Stimulated activated CD4-positive, alpha-beta T cell treated with anti-CD3 and anti-CD28 coated beads, Interleukin-1b, Interleukin-23, amount 100 ng/mL, for 4 hours (primary cell): ENCODE data around the gene CA12.
A peak's percentile ranks its signal among the peaks of the same experiment; 100 is the strongest.

Source experiments
- DNase-seq, 2 donors: peaks; one replicate each; pipeline ENCODE4 v3.0.0-alpha.2; 2020; ENCODE audit warnings: low read depth in 2 of 2

CA12 gene

GRCh38 chr15:63374686-63375520, 6.7 kb downstream of the CA12 start:
- DNase-seq, result no peak

DNA sequence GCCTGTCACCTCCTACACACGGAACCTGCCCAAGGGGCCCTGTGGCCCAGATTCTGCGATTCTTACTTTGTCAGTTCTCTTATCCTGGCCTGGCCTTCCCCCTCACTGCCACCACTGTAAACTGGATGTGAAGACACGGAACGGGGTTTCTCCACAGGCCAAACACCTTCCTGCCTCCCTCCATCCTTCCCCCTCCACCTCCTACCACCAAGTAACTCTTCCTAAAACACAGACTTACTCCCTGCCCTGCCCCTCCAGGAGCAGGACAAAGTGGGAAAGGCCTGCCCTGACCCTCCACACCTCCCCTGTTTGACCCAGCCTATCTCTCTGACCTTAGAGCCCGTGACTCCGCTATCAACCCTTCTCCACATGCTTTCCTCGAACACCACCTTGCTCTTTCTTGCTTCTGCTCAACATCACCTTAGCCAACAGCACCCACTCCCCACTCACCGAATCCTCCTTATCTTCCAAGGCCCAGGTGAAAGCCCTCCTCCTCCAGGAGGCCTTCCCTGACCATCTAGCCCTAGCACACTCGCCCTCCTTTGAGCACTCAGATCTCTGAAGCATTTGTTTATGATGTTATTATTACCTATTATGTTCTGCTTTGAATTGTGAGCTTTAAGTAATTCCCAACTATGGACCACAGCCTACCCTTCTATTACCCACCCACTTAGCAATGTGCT, 7.6 kb downstream of the CA12 start:
- no peak for DNase-seq

DNA sequence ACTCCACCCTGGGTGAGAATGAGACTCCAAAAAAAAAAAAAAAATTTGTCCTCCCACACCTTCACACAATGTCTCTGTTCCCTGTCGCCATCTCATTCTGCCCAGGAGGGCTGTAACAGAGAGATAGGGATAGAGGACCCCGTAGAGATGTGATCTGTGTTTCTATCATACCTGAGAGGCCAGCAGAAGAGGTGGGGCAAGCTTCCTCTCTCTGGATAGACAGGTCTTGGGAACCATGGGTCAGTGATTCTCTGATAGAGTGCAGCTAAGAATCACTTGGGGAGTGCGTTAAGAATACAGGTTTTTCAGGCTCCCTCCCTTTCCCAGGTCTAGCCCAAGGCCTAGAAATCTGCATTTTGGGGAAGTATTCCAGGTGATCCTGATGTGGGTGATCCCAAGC, 8.3 kb downstream of the CA12 start:
- no peak for DNase-seq

- no peak for DNase-seq
Measured at GRCh38 chr15:63372753-63373152, 8.9 kb downstream of the CA12 start.

GRCh38 chr15:63372018-63372705, 9.5 kb downstream of the CA12 start:
- peak in 1 of 2 donors; percentile 5 for DNase-seq

DNA sequence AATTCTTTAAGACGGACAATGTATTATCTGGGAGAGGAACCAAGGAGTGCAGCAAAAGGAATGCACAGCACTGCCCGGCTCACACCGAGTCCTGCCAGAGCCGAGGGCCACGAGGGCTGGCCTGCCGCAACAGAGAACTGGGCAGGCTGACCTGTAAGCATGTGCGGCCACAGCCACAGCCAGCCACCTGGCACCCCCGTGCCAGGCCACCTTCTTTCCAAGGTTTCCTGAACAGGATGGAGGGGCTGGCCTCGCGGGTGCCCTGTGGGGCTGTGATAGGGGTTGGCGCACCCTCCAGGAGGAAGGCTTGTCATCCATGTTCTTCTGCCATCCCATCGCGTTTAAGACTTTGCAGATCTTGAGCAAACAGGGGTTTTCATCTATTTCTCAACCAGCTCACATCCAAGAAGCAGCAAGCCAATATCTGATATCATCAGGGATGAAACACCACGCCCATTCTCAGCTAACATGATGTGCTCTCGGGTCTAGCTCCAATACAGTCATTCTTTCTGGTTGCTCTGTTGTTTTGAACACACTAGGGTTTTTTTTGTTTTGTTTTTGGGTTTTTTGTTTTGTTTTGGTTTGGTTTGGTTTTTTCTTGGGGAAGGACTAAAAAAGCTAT, 10.2 kb downstream of the CA12 start:
- DNase-seq, result no peak

DNA sequence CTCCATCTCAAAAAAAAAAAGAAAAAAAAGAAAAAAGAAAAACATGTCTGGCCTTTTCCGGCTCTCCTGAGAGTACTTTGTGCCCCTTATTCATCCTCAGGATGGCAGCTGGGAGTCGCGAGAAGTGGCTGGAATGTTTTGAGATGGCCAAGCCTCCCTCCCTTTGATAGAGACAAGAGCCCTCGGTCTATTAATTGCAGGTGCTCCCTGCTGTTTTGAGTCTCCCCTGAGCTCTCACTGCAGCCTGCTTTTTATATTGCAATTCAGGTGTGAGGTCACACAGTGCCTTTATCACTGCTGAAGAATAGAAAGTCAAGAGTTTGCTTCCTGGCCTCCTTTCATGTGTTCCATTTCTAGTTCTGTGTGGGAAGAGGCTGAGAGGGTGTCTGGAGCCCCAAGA, 10.9 kb downstream of the CA12 start:
- no peak for DNase-seq

- no peak for DNase-seq
Measured at GRCh38 chr15:63369781-63370180, 11.9 kb downstream of the CA12 start.

- DNase-seq, result no peak
Measured at GRCh38 chr15:63369296-63369695, 12.3 kb downstream of the CA12 start.

DNA sequence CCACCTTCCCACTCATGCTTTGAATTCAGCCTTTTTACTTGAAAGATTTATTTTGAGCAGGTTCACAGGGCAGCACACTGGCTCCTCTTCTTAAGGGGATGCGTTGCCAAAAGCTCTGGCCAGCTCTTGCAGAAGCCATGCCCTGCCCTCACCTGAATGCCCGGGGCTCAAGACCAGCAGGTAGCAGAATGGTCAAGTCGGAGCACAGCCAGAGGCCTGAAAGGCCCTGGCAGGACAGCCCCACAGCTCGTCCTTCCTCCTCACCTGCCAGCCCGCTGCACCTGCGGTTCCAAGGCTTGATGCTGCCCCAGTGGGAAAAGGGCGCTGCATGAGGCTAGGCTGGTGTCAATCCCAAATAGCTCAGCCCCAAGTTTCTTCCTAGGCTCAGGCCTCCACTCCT, 13.1 kb downstream of the CA12 start:
- no peak for DNase-seq

DNA sequence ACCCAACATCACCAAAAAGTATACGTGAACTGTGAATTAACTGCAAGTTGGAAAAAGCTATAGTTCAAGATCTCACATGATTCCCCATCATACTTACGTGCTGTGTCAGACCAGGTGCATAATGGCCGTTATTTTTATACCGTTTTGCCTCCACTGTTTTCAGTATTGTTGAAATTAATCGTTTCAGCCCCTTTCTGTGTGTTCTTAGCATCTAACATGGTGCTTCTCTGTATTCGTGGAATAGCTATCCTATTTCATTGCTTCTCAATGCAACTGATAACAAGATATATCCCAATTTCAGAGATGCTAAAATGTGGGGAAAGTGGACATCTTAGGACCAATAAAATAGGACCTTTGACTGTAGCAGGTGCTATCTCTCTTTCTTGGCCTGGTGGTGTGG, 13.7 kb downstream of the CA12 start:
- no peak for DNase-seq

- no peak for DNase-seq
Measured at GRCh38 chr15:63367390-63367789, 14.3 kb downstream of the CA12 start.

DNA sequence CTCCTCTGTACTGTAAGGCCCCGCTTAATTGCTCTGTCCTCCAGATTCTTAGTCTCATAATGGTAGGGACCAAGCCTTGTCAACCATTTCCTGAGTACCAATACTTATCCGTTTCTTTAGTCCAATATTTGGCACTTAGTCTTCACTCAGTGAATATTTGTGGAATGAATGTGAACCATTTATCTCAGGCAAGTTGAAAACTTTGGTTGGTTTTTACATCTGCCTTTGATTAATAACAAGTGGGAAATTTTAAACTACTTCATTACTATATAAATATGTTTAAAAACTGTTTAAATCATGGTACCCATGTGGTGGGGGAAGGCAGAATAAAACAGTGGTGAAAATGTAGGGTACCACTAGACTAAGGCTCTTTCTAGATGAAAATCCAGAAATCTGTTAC, 15.2 kb downstream of the CA12 start:
- no peak for DNase-seq

DNA sequence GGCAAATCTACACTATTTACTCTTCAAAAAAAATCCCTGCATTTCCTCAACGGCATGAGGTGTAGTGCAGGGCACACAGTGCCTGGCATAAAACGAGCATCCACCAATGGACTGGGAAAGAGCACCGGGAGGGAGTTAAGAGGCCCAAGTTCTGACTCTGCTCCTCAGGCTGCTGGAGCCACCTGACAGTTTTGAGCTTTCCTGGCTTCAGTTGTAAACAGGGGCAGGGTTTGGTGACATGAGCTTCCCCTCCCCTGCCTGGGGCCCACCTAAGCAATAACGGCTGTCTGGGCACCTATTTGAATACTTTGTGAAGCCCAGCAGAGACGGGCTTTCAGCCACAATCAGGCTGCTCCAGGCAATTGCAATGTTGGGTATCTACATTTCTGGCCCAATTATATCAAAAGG, 16.4 kb downstream of the CA12 start:
- DNase-seq, result no peak

DNA sequence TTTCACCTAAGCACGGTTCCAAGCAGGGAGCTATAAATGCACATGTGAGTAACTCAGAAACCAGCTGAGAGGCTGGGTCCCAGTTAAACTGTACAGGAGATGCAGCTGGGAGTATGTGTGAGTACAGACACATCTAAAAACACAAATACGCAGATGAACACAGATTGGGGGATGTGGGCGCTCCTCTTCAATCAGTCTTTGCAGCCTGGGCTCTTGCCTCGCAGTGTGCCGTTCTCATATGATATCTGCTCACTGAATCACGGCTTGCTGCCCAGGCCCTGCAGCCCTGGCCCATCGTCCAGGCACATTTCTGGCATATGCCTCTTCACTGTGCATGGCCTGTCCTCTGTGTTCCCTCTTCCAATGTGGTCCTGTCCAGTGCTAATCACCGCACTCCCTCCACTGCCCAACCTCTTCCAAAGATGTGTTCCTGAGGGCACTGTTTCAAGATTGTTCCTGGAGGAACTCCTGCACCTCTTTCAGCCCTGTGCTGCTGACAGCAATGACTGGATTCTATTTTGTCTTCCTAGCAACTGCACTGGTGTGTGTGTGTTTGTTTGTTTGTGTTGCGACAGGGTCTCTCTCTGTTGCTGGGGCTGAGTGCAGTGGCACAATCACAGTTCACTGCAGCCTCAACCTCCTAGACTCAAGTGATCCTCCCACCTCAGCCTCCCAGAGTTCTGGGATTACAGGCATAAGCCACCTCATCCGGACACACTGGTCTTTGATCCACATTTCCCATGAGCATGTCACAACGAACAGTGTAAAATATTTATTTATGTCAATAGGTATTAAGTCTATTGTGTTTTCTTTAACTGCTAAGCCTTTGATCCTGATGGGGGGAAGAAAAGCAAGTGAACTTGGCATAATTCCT, 17.0 kb downstream of the CA12 start:
- no peak for DNase-seq

DNA sequence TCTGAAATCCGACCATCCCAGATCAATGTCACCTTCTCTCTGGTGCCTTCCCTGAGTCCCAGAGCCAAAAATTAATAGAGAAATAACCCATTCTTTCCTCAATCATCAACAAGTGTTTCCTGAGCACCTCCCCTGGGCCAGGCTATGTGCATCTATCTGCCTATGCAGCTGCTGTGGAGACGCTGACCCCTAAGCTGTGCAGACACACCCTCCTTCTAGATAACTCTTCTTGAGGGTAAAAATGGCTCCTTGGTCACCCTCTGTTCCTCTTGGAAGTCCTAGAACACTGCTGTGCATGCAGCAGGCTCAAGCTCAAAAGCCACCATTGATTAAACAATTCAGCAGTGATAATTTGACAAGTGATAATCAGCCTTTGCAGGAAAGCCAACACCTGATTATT, 18.4 kb downstream of the CA12 start:
- no peak for DNase-seq

DNA sequence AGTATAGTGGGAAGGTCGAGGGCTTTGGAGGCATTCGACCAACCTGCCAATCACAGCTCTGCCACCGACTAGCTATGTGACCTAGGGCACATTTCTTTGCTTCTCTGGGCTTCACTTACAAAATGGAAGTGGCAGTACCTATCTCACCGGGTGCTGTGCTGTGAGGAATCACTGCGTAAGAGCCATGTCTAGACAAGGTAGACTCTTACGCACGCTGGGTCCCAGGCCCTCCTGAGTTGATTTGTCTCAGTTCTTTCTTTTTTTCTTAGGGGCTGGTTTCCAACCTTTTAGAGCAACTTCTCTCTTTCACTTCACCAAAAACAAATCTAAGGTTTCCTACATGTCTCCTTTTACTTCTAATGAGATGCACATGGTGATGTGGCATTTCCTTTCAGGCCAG, 18.8 kb downstream of the CA12 start:
- no peak for DNase-seq

- no peak for DNase-seq
Measured at GRCh38 chr15:63362196-63362595, 19.4 kb downstream of the CA12 start.

DNA sequence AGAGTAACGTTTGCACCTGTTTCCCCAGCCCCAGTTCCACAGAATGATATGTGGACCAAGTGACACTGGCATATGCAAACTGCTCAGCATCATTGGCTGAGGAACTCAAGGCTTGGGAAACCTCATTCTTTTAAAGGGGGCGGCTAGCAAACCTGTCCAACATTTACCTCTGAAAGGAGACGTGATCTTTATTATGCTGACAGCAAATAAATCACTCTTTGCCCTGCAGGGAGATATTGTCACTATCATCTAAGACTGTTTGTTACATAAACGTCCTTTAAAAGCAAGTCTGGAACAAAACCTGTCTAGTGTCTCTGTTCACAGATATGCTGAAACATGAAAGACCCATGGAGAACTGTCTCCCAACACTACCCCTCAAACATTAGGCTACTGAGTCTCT, 21.5 kb downstream of the CA12 start:
- no peak for DNase-seq

DNA sequence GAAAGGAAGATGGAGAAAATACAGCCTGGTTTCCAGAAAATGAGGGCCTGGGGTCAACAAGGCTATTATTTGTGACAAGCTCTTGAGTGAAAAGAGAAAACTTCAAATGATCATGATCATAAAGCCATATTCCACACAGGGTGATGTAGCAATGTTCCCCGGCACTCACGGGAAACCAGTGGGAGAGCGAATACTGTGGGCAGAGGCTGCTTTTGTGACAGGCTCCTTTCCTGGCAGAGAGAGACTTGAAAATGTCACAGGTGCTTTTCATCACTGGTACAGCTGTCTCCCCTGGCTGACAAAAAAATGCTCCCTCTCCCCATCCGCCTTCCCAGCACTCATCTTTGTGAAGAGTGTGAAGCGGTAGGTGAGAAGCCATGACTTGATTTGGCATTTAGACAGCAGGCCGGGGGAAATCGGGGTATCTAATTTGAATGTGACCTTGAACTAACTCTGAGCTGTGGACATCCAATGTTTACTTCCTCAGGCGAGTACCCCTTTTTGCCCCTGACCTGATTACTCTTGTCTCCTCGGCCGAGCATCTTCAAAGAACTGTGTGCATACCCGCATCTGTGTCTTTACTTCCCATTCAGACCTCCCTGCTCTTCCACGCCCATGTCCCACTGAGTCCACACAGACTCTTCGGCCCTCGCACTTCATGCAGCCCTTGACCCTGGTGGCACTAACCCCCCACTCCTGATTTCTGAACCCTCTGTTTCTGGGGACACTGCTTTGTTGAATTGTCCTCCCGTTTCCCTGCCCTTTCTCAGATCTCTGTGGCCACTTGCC, 23.2 kb downstream of the CA12 start:
- no peak for DNase-seq

DNA sequence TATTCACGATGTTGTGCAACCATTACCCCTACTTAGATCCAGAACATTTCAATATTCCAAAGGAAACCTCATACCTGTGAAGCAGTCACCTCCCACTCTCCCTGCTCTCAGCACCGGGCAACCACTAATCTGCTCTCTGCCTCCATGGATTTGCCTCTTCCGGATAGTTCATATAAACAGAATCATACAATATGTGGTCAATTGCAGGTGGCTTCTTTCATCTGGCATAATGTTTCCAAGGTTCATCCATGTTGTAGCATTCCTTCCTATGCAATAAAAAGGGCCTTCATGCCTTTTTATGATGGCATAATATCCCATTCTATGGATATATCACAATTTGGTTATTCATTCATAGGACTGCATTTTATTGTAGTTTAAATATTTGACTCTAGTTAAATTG, 23.9 kb downstream of the CA12 start:
- no peak for DNase-seq
